ENCODE results near the gene BDP1.
A peak's percentile ranks its signal among the peaks of the same experiment; 100 is the strongest.
"Not testable (repeated sequence)": the region's sequence is repeated elsewhere in the genome, so short reads cannot be mapped to it uniquely, and the experiment has no call there.

Gene BDP1

DNA sequence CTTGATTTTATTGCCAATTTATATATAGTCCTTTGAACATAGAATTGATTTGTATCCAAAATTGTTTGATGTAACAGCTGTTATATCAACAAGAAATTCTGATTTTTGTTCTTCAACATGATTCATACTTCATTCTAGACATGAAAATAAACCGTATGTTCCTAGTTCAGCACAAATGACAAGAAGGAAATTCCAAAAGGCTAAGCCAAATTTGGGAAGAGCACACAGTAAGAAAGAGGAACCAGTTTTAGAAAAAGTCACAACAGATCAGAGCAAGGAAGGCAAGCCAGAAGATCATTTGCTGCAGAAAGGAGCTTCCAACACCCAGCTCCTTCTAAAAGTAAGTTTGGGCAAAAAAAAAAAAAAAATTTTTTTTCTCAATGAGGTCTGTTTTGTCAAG, 66.7 kb downstream of the BDP1 start:
- Histone ChIP-seq H3K4me1 (ENCODE audit: control insufficient read depth in 2 of 2, insufficient read depth in 2 of 2, low read length in 2 of 2) (no peaks in the 10 kb centered on the region), H3K36me3 (ENCODE audit: control insufficient read depth in 2 of 2, insufficient read depth in 2 of 2, low read length in 2 of 2) (peaks cover 45 to 48% of the 10 kb centered on the region in 2 donors), H3K27ac (ENCODE audit: low read depth in 2 of 2, low read length in 2 of 2) (no peak overlapping the region), H3K27me3 (ENCODE audit: control insufficient read depth in 2 of 2, insufficient read depth in 2 of 2, low read length in 2 of 2) (no peaks in the 10 kb centered on the region), H3K9ac (ENCODE audit: low read depth in 1 of 2, low read length in 2 of 2) (no peak overlapping the region), H3K9me3 (ENCODE audit: control insufficient read depth in 2 of 2, low read length in 2 of 2) (no peaks in the 10 kb centered on the region), H3K4me3 (ENCODE audit: low read length in 2 of 2) (no peak overlapping the region)

DNA sequence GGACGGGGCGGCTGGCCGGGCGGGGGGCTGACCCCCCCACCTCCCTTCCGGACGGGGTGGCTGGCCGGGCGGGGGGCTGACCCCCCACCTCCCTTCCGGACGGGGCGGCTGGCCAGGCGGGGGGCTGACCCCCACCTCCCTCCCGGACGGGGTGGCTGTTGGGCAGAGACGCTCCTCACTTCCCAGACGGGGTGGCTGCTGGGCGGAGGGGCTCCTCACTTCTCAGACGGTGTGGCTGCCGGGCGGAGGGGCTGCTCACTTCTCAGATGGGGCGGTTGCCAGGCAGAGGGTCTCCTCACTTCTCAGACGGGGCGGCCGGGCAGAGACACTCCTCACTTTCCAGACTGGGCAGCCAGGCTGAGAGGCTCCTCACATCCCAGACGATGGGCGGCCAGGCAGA, 70.2 kb downstream of the BDP1 start:
- peaks cover 33 to 34% of the 10 kb centered on the region in 2 donors for H3K36me3 ChIP-seq (ENCODE audit: control insufficient read depth in 2 of 2, insufficient read depth in 2 of 2, low read length in 2 of 2)
- not testable (repeated sequence) for H3K27me3 ChIP-seq (ENCODE audit: control insufficient read depth in 2 of 2, insufficient read depth in 2 of 2, low read length in 2 of 2); H3K27ac ChIP-seq (ENCODE audit: low read depth in 2 of 2, low read length in 2 of 2); H3K9me3 ChIP-seq (ENCODE audit: control insufficient read depth in 2 of 2, low read length in 2 of 2); H3K4me3 ChIP-seq (ENCODE audit: low read length in 2 of 2); H3K9ac ChIP-seq (ENCODE audit: low read depth in 1 of 2, low read length in 2 of 2); H3K4me1 ChIP-seq (ENCODE audit: control insufficient read depth in 2 of 2, insufficient read depth in 2 of 2, low read length in 2 of 2)

DNA sequence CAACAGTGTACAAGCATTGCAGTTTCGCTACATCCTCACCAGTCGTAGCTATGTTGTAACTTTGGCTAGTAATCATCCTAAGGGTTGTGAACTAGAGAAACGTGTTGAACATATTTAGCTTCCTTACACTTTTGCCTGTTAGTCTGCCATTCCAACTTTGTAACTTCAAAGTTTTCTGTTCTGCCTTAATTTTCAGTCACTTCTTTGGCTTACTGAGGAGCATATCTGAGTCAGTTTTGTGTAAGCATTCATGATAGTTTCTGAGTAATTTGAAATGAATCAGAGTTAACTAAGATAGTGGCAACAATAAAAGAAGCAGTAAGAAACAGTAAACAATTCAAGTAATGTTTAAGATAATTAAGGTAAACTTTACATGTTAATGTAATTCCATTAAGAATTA, 72.8 kb downstream of the BDP1 start:
- no peak overlapping the region for H3K4me3 ChIP-seq (ENCODE audit: low read length in 2 of 2)
- peaks cover 24 to 29% of the 10 kb centered on the region in 2 donors for H3K36me3 ChIP-seq (ENCODE audit: control insufficient read depth in 2 of 2, insufficient read depth in 2 of 2, low read length in 2 of 2)
- H3K9ac ChIP-seq (ENCODE audit: low read depth in 1 of 2, low read length in 2 of 2): no peak overlapping the region
- no peak overlapping the region for H3K27ac ChIP-seq (ENCODE audit: low read depth in 2 of 2, low read length in 2 of 2)
- no peaks in the 10 kb centered on the region for H3K27me3 ChIP-seq (ENCODE audit: control insufficient read depth in 2 of 2, insufficient read depth in 2 of 2, low read length in 2 of 2)
- H3K9me3 ChIP-seq (ENCODE audit: control insufficient read depth in 2 of 2, low read length in 2 of 2): no peaks in the 10 kb centered on the region
- no peaks in the 10 kb centered on the region for H3K4me1 ChIP-seq (ENCODE audit: control insufficient read depth in 2 of 2, insufficient read depth in 2 of 2, low read length in 2 of 2)

DNA sequence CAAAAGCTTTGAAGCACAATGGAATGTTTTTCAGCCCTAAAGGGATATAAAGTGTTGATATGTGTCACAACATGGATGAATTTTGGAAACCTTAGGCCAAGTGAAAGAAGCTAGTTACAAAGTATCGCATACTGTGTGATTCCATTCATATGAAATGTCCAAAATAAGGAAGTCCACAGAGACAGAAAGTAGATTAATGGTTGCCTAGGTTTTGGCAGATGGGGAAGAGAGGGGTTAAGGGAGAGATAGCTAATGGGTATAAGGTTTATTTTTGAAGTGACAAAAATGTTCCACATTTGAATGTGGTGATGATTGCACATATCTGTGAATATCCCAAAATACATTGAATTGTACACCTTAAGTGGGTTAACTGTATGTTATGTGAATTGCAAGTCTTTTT, 74.2 kb downstream of the BDP1 start:
- H3K36me3 ChIP-seq (ENCODE audit: control insufficient read depth in 2 of 2, insufficient read depth in 2 of 2, low read length in 2 of 2): peaks cover 12 to 21% of the 10 kb centered on the region in 2 donors
- no peak overlapping the region for H3K9ac ChIP-seq (ENCODE audit: low read depth in 1 of 2, low read length in 2 of 2)
- no peaks in the 10 kb centered on the region for H3K9me3 ChIP-seq (ENCODE audit: control insufficient read depth in 2 of 2, low read length in 2 of 2)
- no peaks in the 10 kb centered on the region for H3K4me1 ChIP-seq (ENCODE audit: control insufficient read depth in 2 of 2, insufficient read depth in 2 of 2, low read length in 2 of 2)
- no peak overlapping the region for H3K4me3 ChIP-seq (ENCODE audit: low read length in 2 of 2)
- no peak overlapping the region for H3K27ac ChIP-seq (ENCODE audit: low read depth in 2 of 2, low read length in 2 of 2)
- no peaks in the 10 kb centered on the region for H3K27me3 ChIP-seq (ENCODE audit: control insufficient read depth in 2 of 2, insufficient read depth in 2 of 2, low read length in 2 of 2)

DNA sequence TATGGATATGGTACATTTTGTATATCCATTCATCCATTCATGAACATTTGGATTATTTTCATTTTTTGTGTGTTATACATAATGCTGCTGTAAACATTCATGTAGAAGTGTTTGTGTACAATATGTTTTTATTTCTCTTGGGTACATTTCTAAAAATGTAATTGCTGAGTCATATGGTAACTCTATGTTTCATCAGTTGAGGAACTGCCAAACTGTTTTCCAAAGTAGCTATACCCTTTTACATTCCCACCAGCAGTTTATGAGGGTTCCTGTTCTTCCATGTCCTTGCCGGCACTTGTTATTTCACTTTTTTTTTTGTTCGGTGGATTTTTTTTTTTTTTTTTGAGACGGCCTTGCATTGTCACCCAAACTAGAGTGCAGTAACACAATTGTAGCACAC, 77.7 kb downstream of the BDP1 start:
- H3K27me3 ChIP-seq (ENCODE audit: control insufficient read depth in 2 of 2, insufficient read depth in 2 of 2, low read length in 2 of 2): no peaks in the 10 kb centered on the region
- no peak overlapping the region for H3K4me3 ChIP-seq (ENCODE audit: low read length in 2 of 2)
- H3K4me1 ChIP-seq (ENCODE audit: control insufficient read depth in 2 of 2, insufficient read depth in 2 of 2, low read length in 2 of 2): no peaks in the 10 kb centered on the region
- peaks cover 15 to 23% of the 10 kb centered on the region in 2 donors for H3K36me3 ChIP-seq (ENCODE audit: control insufficient read depth in 2 of 2, insufficient read depth in 2 of 2, low read length in 2 of 2)
- no peak overlapping the region for H3K9ac ChIP-seq (ENCODE audit: low read depth in 1 of 2, low read length in 2 of 2)
- H3K27ac ChIP-seq (ENCODE audit: low read depth in 2 of 2, low read length in 2 of 2): peak overlapping the region in 1 of 2 donors; percentile 42
- H3K9me3 ChIP-seq (ENCODE audit: control insufficient read depth in 2 of 2, low read length in 2 of 2): no peaks in the 10 kb centered on the region

DNA sequence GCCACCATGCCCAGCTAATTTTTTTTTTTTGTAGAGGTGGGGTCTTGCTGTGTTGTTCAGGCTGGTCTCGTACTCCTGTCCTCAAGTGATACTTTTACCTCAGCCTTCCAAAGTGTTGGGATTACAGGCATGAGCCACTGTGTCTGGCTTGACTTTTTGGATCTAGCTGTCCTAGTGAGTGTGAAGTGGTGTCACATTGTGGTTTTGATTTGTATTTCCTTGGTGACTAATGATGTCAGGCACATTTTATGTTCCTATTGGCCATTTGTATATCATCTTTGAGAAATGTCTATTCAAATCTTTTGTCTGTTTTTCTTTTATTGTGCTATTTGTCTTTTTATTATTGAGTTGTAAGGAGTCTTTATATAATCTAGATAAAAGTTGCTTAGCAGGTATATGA, 78.2 kb downstream of the BDP1 start:
- H3K36me3 ChIP-seq (ENCODE audit: control insufficient read depth in 2 of 2, insufficient read depth in 2 of 2, low read length in 2 of 2): peaks cover 15 to 23% of the 10 kb centered on the region in 2 donors
- peak overlapping the region in 1 of 2 donors; percentile 42 for H3K27ac ChIP-seq (ENCODE audit: low read depth in 2 of 2, low read length in 2 of 2)
- no peaks in the 10 kb centered on the region for H3K9me3 ChIP-seq (ENCODE audit: control insufficient read depth in 2 of 2, low read length in 2 of 2)
- no peak overlapping the region for H3K9ac ChIP-seq (ENCODE audit: low read depth in 1 of 2, low read length in 2 of 2)
- no peak overlapping the region for H3K4me3 ChIP-seq (ENCODE audit: low read length in 2 of 2)
- H3K27me3 ChIP-seq (ENCODE audit: control insufficient read depth in 2 of 2, insufficient read depth in 2 of 2, low read length in 2 of 2): no peaks in the 10 kb centered on the region
- no peaks in the 10 kb centered on the region for H3K4me1 ChIP-seq (ENCODE audit: control insufficient read depth in 2 of 2, insufficient read depth in 2 of 2, low read length in 2 of 2)

DNA sequence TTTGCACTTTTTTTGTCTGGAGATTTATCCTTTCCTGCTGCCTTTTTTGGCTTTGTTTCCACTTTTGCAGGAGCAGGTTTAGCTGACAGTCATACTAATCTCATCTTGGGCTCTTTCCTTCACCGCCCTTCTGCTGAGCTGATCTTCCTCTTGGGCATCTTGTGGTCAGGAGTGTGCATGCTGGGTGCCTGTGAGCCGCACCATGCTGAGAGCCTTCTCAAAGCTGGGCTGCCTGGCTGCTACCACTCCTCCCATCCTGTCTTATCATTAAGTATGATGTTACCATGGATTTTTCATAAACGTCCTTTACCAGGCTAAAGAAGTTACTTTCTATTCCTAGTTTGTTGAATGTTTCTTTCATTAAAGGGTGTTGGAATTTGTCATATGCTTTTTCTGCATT, 82.2 kb downstream of the BDP1 start:
- no peak overlapping the region for H3K4me3 ChIP-seq (ENCODE audit: low read length in 2 of 2)
- no peaks in the 10 kb centered on the region for H3K9me3 ChIP-seq (ENCODE audit: control insufficient read depth in 2 of 2, low read length in 2 of 2)
- H3K27me3 ChIP-seq (ENCODE audit: control insufficient read depth in 2 of 2, insufficient read depth in 2 of 2, low read length in 2 of 2): no peaks in the 10 kb centered on the region
- no peak overlapping the region for H3K27ac ChIP-seq (ENCODE audit: low read depth in 2 of 2, low read length in 2 of 2)
- H3K36me3 ChIP-seq (ENCODE audit: control insufficient read depth in 2 of 2, insufficient read depth in 2 of 2, low read length in 2 of 2): peaks cover 31 to 36% of the 10 kb centered on the region in 2 donors
- H3K4me1 ChIP-seq (ENCODE audit: control insufficient read depth in 2 of 2, insufficient read depth in 2 of 2, low read length in 2 of 2): no peaks in the 10 kb centered on the region
- H3K9ac ChIP-seq (ENCODE audit: low read depth in 1 of 2, low read length in 2 of 2): no peak overlapping the region

DNA sequence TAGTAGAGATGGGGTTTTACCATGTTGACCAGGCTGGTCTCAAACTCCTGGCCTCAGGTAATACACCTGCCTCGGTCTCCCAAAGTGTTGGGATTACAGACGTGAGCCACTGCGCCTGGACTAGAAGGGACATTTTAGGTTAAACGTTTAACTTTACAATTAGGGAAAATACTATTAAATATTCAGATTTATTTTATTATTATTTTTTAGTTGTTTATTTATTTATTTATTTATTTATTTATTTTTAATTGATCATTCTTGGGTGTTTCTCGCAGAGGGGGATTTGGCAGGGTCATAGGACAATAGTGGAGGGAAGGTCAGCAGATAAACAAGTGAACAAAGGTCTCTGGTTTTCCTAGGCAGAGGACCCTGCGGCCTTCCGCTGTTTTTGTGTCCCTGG, 95.4 kb downstream of the BDP1 start:
- H3K9me3 ChIP-seq (ENCODE audit: control insufficient read depth in 2 of 2, low read length in 2 of 2); H3K27me3 ChIP-seq (ENCODE audit: control insufficient read depth in 2 of 2, insufficient read depth in 2 of 2, low read length in 2 of 2); H3K4me3 ChIP-seq (ENCODE audit: low read length in 2 of 2); H3K27ac ChIP-seq (ENCODE audit: low read depth in 2 of 2, low read length in 2 of 2); H3K4me1 ChIP-seq (ENCODE audit: control insufficient read depth in 2 of 2, insufficient read depth in 2 of 2, low read length in 2 of 2); H3K9ac ChIP-seq (ENCODE audit: low read depth in 1 of 2, low read length in 2 of 2): not testable (repeated sequence)
- peaks cover 30 to 32% of the 10 kb centered on the region in 2 donors for H3K36me3 ChIP-seq (ENCODE audit: control insufficient read depth in 2 of 2, insufficient read depth in 2 of 2, low read length in 2 of 2)

DNA sequence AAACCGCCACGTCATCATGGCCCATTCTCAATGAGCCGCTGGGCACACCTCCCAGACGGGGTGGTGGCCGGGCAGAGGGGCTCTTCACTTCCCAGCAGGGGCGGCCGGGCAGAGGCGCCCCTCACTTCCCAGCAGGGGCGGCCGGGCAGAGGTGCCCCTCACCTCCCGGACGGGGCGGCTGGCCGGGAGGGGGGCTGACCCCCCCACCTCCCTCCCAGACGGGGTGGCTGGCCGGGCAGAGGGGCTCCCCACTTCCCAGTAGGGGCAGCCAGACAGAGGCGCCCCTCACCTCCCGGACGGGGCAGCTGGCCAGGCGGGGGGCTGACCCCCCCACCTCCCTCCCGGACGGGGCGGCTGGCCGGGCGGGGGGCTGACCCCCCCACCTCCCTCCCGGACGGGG, 96.1 kb downstream of the BDP1 start:
- peaks cover 28 to 34% of the 10 kb centered on the region in 2 donors for H3K36me3 ChIP-seq (ENCODE audit: control insufficient read depth in 2 of 2, insufficient read depth in 2 of 2, low read length in 2 of 2)
- not testable (repeated sequence) for H3K27ac ChIP-seq (ENCODE audit: low read depth in 2 of 2, low read length in 2 of 2); H3K4me3 ChIP-seq (ENCODE audit: low read length in 2 of 2); H3K9me3 ChIP-seq (ENCODE audit: control insufficient read depth in 2 of 2, low read length in 2 of 2); H3K9ac ChIP-seq (ENCODE audit: low read depth in 1 of 2, low read length in 2 of 2); H3K27me3 ChIP-seq (ENCODE audit: control insufficient read depth in 2 of 2, insufficient read depth in 2 of 2, low read length in 2 of 2); H3K4me1 ChIP-seq (ENCODE audit: control insufficient read depth in 2 of 2, insufficient read depth in 2 of 2, low read length in 2 of 2)

DNA sequence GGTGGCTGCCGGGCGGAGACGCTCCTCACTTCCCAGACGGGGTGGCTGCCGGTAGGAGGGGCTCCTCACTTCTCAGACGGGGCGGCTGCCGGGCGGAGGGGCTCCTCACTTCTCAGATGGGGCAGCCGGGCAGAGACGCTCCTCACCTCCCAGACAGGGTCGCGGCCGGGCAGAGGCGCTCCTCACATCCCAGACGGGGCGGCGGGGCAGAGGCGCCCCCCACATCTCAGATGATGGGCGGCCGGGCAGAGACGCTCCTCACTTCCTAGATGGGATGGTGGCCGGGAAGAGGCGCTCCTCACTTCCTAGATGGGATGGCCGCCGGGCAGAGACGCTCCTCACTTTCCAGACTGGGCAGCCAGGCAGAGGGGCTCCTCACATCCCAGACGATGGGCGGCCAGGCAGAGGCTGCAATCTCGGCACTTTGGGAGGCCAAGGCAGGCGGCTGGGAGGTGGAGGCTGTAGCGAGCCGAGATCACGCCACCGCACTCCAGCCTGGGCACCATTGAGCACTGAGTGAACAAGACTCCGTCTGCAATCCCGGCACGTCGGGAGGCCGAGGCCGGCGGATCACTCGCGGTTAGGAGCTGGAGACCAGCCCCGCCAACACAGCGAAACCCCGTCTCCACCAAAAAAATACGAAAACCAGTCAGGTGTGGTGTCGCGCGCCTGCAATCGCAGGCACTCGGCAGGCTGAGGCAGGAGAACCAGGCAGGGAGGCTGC, 96.7 kb downstream of the BDP1 start:
- H3K36me3 ChIP-seq (ENCODE audit: control insufficient read depth in 2 of 2, insufficient read depth in 2 of 2, low read length in 2 of 2): peaks cover 24 to 36% of the 10 kb centered on the region in 2 donors
- H3K9me3 ChIP-seq (ENCODE audit: control insufficient read depth in 2 of 2, low read length in 2 of 2); H3K9ac ChIP-seq (ENCODE audit: low read depth in 1 of 2, low read length in 2 of 2); H3K27ac ChIP-seq (ENCODE audit: low read depth in 2 of 2, low read length in 2 of 2); H3K4me3 ChIP-seq (ENCODE audit: low read length in 2 of 2); H3K4me1 ChIP-seq (ENCODE audit: control insufficient read depth in 2 of 2, insufficient read depth in 2 of 2, low read length in 2 of 2); H3K27me3 ChIP-seq (ENCODE audit: control insufficient read depth in 2 of 2, insufficient read depth in 2 of 2, low read length in 2 of 2): not testable (repeated sequence)
